Activated T-cell treated with anti-CD3 and anti-CD28 coated beads, Interleukin-2, amount 50 U/mL, for 72 hours (primary cell): ENCODE measurements around the gene MSL1. TPM values are rescaled to one million over a fixed set of nuclear protein-coding genes. Genes with fewer than 3 reads are reported as not detected.

Source experiments
- ATAC-seq, 2 donors: fragments of 150-1000 bp; cut with Tn5 transposase; replicated peaks in 1 of 2; 2 replicates each; pipeline ENCODE4 v1.10.0; 2021; ENCODE audit warnings: moderate library complexity in 2 of 2, mild to moderate bottlenecking in 1 of 2
- DNase-seq, 2 donors: peaks; one replicate each; pipeline ENCODE4 v3.0.0; 2021 to 2022; ENCODE audit warnings: mixed read lengths in 1 of 2
- H3K27ac Mint-ChIP-seq: one replicate; pipeline ENCODE4 v1.8.0; 2022; ENCODE audit warnings: mild to moderate bottlenecking, moderate library complexity, mixed read lengths
- H3K27me3 Mint-ChIP-seq: one replicate; pipeline ENCODE4 v1.8.0; 2022; ENCODE audit warnings: low read depth, mixed read lengths
- H3K36me3 Mint-ChIP-seq, 2 donors: one replicate each; pipeline ENCODE4 v1.8.0; 2022; ENCODE audit warnings: mixed read lengths in 2 of 2, mild to moderate bottlenecking in 1 of 2; ENCODE audit not compliant: insufficient read depth in 2 of 2
- H3K4me1 Mint-ChIP-seq: one replicate; pipeline ENCODE4 v1.8.0; 2022; ENCODE audit warnings: low read depth, mixed read lengths
- H3K4me3 Mint-ChIP-seq, 2 donors: one replicate each; pipeline ENCODE4 v1.8.0; 2022; ENCODE audit warnings: mild to moderate bottlenecking in 2 of 2, mixed read lengths in 2 of 2, moderate library complexity in 2 of 2
- H3K9me3 Mint-ChIP-seq, 2 donors: one replicate each; pipeline ENCODE4 v1.8.0; 2022; ENCODE audit warnings: mixed read lengths in 2 of 2
- total RNA-seq, 2 donors: library from RNA; stranded (reverse); gene quantifications; one replicate each; pipeline ENCODE4 v1.2.3, GENCODE V29; 2022

Gene MSL1
- total RNA-seq, 2 donors from 2014 or later: 115 to 121 TPM

DNA sequence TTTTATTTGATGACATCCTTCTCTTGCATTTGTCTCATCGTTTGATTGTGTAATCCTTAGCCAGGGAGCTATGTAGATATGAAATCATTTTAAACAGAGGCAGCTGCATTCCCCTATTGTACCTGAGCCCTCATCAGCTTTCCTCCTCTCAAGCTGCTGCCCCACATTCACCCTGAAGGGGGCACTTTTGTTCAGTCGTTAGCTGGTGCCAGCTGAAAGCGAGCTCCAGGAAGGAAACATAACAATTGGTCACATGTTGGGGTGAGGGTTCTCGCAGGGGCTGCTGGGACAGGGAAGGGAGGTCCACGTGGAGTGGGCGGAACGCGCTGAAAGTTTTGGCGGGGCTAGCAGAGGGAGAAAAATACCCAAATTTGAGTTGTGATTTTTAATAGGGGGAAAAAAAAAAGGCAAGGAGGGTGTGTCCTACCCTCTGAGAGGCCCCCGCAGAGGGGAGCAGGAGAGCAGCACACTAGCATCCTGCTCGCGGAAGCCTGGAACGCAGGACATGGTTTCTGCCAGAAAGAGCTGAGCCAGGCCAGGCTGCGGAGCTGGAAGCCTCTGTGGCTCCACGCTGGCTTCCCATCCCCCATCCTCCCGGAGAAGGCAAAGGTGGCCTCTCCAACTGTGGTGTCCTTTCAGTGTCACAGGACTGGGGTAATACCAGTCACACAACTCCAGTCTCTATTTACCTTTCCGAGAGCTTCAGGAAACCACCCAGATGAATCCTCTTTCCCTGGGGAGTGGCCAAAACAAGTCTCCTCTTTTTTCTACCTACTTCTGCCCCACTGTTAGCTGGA is 8.5 kb upstream of the MSL1 start:
- ATAC-seq: peak; percentile 86 to 90
- Mint-ChIP-seq H3K9me3 (no peaks in the 10 kb centered on the region), H3K4me3 (peak overlapping the region; percentile 78 to 90), H3K36me3 (no peaks in the 10 kb centered on the region), H3K27me3 (no peaks in the 10 kb centered on the region), H3K4me1 (peaks cover 53% of the 10 kb centered on the region), H3K27ac (peak overlapping the region; percentile 4)
- peak; percentile 92 to 93 for DNase-seq

DNA sequence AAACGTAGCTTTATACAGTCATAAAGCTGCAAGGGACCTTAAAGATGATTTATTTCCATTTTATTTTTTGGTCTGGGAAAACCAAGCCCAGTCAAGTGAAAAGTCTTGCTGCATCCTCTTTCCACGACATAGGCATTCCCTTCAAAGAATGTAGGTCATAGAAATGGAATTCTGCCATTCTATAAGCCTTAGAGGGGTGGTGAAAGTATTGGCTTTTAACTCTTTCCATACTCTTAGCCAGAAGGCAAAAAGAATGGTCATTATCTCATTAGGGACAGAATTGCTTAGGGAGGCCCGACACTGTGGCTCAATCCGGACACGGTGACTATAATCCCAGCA is 7.9 kb upstream of the MSL1 start:
- peaks cover 50% of the 10 kb centered on the region for H3K4me1 Mint-ChIP-seq

DNA sequence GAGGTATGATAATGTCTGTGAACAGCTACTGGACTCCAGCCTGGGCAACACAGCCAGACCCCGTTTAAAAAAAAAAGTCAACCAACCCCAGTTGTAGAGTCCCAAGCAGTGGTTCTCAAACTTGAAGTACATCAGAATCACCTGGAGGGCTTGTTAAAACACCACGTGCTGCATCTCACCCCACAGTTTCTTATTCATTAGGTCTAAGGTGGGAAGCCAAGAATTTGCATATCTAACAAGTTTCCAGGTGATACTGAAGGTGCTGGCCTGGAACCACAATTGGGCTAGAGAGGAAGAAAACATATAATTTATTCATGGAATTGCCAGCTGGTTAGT is 6.7 kb upstream of the MSL1 start:
- no peaks in the 10 kb centered on the region for H3K27me3 Mint-ChIP-seq
- DNase-seq (no peak), ATAC-seq (no peak)
- no peak overlapping the region for H3K27ac Mint-ChIP-seq
- H3K4me3 Mint-ChIP-seq: no peak overlapping the region
- H3K36me3 Mint-ChIP-seq: no peaks in the 10 kb centered on the region
- no peaks in the 10 kb centered on the region for H3K9me3 Mint-ChIP-seq
- peaks cover 39% of the 10 kb centered on the region for H3K4me1 Mint-ChIP-seq

More for the DNA sequence above, 7.9 kb upstream of the MSL1 start:
- Mint-ChIP-seq H3K4me3 (peak overlapping the region; percentile 78 to 90), H3K27ac (no peak overlapping the region), H3K9me3 (no peaks in the 10 kb centered on the region), H3K27me3 (no peaks in the 10 kb centered on the region), H3K36me3 (no peaks in the 10 kb centered on the region)
- no peak for DNase-seq
- no peak for ATAC-seq

DNA sequence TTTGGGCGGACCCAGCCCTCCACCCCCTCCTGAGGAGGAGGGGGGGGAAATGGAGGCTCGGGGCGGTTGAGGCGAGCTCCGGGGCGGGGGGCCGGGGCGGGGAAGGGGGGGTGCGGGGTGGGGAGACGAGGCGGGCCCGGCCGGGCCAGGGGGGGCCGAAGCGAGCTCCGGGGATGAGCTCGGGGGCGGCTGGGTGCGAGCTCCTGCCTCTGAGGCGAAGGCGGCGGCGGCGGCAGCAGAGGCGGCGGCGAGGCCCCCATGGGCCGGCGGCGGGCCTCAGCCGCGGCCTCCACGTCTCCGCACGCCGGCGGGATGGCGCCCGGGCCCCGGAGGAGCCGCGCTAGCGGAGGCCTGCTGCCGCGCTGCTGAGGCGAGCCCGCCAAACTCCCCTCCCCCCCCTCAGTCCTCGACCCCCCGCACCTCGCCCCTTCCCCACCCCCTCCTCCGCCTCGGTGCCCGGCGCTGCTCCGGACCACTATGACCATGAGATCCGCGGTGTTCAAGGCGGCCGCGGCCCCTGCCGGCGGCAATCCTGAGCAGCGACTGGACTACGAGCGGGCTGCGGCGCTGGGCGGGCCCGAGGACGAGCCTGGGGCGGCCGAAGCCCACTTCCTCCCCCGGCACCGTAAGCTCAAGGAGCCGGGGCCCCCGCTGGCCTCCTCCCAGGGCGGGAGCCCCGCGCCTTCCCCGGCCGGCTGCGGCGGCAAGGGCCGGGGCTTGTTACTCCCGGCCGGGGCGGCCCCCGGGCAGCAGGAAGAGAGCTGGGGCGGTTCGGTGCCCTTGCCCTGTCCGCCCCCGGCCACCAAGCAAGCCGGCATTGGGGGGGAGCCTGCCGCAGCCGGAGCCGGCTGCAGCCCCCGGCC is 596 bp downstream of the MSL1 start:
- DNase-seq (peak; percentile 47 to 58), ATAC-seq (peak; percentile 55 to 60)
- Mint-ChIP-seq H3K9me3 (no peaks in the 10 kb centered on the region), H3K4me3 (peak overlapping the region; percentile 89 to 92), H3K4me1 (peaks cover 39% of the 10 kb centered on the region), H3K27ac (no peak overlapping the region), H3K36me3 (peaks cover 14 to 20% of the 10 kb centered on the region in 2 donors), H3K27me3 (no peaks in the 10 kb centered on the region)

DNA sequence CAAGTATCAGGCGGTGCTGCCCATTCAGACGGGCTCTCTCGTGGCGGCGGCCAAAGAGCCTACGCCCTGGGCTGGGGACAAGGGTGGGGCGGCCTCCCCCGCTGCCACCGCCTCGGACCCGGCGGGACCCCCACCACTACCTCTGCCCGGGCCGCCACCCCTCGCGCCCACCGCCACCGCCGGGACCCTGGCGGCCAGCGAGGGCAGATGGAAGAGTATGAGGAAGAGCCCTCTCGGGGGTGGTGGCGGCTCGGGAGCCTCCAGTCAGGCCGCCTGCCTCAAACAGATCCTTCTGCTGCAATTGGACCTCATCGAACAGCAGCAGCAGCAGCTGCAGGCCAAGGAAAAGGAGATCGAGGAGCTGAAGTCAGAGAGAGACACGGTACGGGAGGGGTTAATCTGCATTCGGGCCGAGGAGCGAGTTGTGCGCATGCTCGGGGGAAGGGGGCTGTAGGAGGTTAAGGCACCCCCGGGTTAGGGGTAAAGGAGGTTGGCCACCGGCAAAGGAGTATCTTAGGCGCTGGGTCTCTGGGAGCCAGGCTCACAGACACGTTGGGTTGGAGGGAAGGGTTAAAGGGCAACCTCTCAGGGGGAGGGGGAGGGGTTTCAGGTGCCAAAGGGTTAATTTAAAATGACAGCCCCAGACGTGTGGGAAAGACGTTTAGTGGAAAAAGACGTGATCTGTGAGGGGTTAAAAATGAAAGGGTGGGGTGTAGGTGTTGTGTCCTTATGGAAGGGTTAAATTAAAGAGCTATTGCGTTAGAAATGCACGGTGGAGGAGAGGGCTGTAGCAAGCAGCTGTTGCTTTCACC is 1.4 kb downstream of the MSL1 start:
- ATAC-seq: peak; percentile 31 to 37

DNA sequence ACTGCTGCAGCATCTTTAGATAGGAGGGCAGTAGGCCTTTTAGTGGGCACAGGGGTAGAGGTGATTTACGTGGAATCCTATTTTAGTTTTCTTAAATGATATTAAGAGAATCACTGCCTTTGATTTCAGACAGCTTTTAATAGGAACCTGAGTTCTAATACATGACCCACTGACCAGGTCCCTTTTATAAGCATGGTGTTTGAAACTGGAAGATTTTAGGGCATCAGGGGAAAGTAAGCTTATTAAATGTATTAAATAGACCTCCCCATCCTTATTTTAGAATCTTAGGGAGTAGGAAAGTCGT is 2.0 kb downstream of the MSL1 start:
- H3K27me3 Mint-ChIP-seq: no peaks in the 10 kb centered on the region
- H3K27ac Mint-ChIP-seq: peak overlapping the region; percentile 89
- H3K4me3 Mint-ChIP-seq: peak overlapping the region; percentile 89 to 92
- DNase-seq: no peak
- peaks cover 39% of the 10 kb centered on the region for H3K4me1 Mint-ChIP-seq
- ATAC-seq: no peak
- H3K9me3 Mint-ChIP-seq: no peaks in the 10 kb centered on the region
- H3K36me3 Mint-ChIP-seq: peaks cover 16 to 23% of the 10 kb centered on the region in 2 donors

More for the DNA sequence above, 1.4 kb downstream of the MSL1 start:
- H3K27me3 Mint-ChIP-seq: no peaks in the 10 kb centered on the region
- peaks cover 16 to 23% of the 10 kb centered on the region in 2 donors for H3K36me3 Mint-ChIP-seq
- peak overlapping the region; percentile 89 to 92 for H3K4me3 Mint-ChIP-seq
- no peaks in the 10 kb centered on the region for H3K9me3 Mint-ChIP-seq
- H3K27ac Mint-ChIP-seq: peak overlapping the region; percentile 89
- H3K4me1 Mint-ChIP-seq: peaks cover 39% of the 10 kb centered on the region
- peak; percentile 65 to 67 for DNase-seq

DNA sequence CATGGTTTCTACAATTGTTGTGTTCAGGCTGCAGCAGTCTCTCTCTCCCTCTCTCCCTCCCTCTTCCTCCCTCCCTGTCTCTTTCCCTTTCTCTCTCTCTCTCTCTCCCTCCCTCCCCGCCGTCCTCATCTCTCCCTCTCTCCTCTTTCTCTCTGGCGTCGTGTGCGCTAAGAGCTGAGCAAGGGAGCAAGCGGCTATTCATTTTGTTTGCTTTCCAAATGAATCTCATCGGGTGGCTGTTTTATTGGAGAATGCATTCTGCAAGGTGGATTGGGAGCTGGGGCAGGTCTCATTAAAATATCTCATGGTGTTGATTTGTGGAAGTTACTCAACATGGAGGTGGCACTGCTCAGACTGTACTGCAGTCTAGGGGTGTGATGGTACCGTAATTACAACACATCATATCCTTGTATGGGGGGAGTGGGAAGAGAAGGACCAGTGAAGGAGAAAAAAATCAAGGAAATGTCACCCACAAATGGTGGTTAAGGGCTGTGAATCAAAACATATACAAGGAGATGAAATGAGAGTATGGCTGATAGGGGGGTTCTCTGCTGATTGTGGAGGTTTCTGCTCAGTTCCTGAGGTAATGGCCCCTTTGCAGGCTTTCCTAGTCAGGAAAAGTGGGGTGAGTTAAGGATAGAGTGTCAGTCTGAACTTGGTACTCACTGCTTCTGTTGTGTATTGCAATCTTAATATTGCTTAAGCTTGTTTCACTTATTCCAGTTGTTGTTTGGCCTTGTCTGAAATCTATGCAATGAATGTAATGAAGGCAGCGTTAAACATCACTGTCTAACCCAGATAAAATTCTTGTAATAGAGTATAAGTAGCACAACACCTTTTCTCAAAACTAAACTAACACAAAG is 2.7 kb downstream of the MSL1 start:
- Mint-ChIP-seq H3K4me3 (peak overlapping the region; percentile 89 to 92), H3K4me1 (peaks cover 39% of the 10 kb centered on the region), H3K27ac (peak overlapping the region; percentile 43), H3K9me3 (no peaks in the 10 kb centered on the region), H3K36me3 (peaks cover 19 to 28% of the 10 kb centered on the region in 2 donors), H3K27me3 (no peaks in the 10 kb centered on the region)
- no peak for DNase-seq
- ATAC-seq: no peak

DNA sequence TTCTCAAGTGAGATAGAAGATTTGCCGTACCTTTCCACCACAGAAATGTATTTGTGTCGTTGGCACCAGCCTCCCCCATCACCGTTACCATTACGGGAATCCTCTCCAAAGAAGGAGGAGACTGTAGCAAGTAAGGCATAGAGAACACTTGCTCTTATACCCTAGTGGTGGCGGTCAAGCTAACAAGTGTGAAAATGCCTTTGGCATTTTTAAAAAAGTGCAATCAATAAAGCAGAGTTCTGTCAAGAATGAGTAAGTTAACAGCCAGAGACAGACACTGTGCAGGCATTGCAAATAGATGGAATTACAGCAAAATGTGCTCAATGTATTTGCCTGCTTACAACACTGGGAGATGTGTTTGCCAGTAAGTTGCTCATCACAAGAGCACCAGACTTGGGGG is 7.7 kb downstream of the MSL1 start:
- Mint-ChIP-seq H3K27me3 (no peaks in the 10 kb centered on the region), H3K4me3 (no peak overlapping the region), H3K9me3 (no peaks in the 10 kb centered on the region), H3K36me3 (peaks cover 15 to 48% of the 10 kb centered on the region in 2 donors), H3K27ac (no peak overlapping the region), H3K4me1 (peaks cover 18% of the 10 kb centered on the region)
- DNase-seq: no peak
- no peak for ATAC-seq

DNA sequence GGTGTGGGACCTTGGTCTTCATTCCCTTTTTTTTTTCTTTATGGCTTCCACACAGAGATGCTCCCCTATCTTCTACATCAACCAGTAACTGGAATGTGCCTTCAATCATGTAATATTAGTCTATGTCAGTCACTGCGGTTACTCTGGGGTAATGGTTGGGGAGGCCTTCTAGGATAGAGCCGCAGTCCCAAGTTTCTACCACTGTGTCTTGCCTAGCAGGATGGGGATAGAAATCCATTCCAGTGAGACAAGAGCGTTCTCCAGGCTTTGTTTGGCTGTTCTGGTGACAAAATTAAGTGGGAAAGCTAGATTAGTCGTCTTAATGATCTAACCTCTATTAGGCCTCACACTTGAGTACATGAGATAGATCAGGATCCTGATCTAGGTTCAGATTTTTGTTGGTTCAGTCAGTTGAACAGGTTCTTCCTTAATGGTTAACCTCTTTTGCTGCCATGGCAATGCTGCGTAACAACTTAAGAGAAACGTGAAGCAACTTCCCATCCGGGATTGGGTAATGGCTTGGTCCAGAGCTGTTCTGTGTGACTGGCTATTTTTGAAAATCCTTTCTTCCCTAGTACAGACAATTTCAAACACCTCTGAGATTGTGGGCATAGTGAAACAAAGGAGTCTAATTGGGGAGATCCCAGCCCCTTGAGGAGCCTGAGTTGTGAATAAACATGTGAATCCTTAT is 8.7 kb downstream of the MSL1 start:
- ATAC-seq: no peak
- no peak overlapping the region for H3K4me3 Mint-ChIP-seq
- peaks cover 11% of the 10 kb centered on the region for H3K4me1 Mint-ChIP-seq
- DNase-seq: no peak
- no peak overlapping the region for H3K27ac Mint-ChIP-seq
- H3K27me3 Mint-ChIP-seq: no peaks in the 10 kb centered on the region
- H3K36me3 Mint-ChIP-seq: peaks cover 15 to 52% of the 10 kb centered on the region in 2 donors
- no peaks in the 10 kb centered on the region for H3K9me3 Mint-ChIP-seq

DNA sequence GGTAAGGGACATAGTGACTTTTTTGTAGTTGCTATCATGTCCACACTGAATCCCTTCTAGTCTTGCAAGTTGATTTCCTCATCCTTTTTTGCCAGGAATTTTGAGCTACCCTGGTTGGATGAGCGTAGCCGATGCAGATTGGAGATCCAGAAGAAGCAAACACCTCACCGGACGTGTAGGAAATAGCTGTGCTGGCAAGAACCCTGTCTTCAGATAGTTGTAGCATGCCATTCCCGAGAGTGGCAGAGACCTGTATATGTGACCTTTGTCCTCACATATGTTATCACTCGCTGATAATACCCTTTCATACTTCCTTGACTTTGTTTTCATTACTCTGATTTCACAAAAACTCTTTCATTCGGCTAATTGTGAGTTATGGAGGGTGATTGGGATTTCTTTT is 12.4 kb downstream of the MSL1 start:
- Mint-ChIP-seq H3K4me1 (peaks cover 35% of the 10 kb centered on the region), H3K27ac (peak overlapping the region; percentile 66), H3K9me3 (no peaks in the 10 kb centered on the region), H3K4me3 (no peak overlapping the region), H3K36me3 (peaks cover 5 to 39% of the 10 kb centered on the region in 2 donors), H3K27me3 (no peaks in the 10 kb centered on the region)
- DNase-seq: no peak
- ATAC-seq: no peak

DNA sequence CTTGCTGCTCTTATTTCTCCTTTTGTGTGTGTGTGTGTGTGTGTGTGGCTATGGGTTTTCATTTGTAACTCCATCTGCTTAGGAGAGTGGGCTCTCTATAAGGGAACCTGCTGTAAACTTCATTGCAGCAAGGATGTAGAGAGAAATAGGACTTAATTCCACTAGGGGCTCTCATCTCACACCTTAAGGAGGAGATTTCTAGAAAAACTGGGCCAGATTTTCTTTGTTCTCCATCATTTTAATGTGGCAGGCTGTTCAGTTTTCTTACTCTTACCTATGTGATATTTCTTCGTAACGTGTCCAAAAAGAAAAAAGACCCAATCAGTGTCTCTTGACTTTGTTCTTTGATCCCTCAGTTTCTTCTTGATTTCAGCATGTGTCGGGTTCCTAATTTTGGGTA is 14.0 kb downstream of the MSL1 start:
- H3K36me3 Mint-ChIP-seq: peaks cover 6 to 34% of the 10 kb centered on the region in 2 donors
- DNase-seq: no peak
- ATAC-seq: no peak
- no peak overlapping the region for H3K4me3 Mint-ChIP-seq
- peaks cover 41% of the 10 kb centered on the region for H3K4me1 Mint-ChIP-seq
- no peaks in the 10 kb centered on the region for H3K27me3 Mint-ChIP-seq
- H3K27ac Mint-ChIP-seq: peak overlapping the region; percentile 83
- no peaks in the 10 kb centered on the region for H3K9me3 Mint-ChIP-seq

DNA sequence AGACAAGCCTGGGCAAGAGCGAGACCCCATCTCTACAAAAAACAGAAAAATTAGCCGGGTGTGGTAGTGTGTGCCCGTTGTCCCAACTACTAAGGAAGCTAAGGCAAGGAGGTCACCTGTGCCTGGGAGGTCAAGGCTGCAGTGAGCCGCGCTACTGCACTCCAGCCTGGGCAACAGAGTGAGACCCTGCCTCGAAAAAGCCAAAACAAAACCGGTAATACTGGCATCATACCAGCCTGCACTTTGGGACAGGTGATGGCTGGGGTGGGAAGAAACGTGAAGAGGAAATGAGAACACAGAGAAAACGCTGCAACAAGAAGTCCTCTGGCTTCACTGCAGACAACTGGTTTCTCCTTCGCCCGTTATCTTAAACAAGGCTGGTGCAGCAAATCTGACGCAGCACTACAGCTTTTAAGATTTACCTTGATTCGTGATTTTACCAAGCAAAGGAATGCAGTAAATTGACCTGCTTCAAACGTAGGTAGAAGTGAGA is 17.8 kb downstream of the MSL1 start:
- peak in 1 of 2 donors; percentile 12 for ATAC-seq
- DNase-seq: peak; percentile 23 to 24
- Mint-ChIP-seq H3K36me3 (peaks cover 9 to 20% of the 10 kb centered on the region in 2 donors), H3K9me3 (no peaks in the 10 kb centered on the region), H3K4me3 (peak overlapping the region; percentile 96 to 99), H3K27me3 (no peaks in the 10 kb centered on the region), H3K4me1 (peaks cover 53% of the 10 kb centered on the region), H3K27ac (peak overlapping the region; percentile 99)
